Nephron progenitor cell (in vitro differentiated cells): ENCODE measurements around the gene AQP9.

Experiments
- DNase-seq: peaks from one replicate; pipeline ENCODE4 v3.0.0; 2021
- H3K27ac Mint-ChIP-seq: 2 replicates; pipeline ENCODE4 v1.8.0; 2021; ENCODE audit warnings: mild to moderate bottlenecking, moderate library complexity, mixed read lengths
- H3K27me3 Mint-ChIP-seq: 2 replicates; pipeline ENCODE4 v1.8.0; 2021; ENCODE audit warnings: mild to moderate bottlenecking, low read depth, mixed read lengths; ENCODE audit not compliant: poor library complexity
- H3K36me3 Mint-ChIP-seq: 2 replicates; pipeline ENCODE4 v1.8.0; 2021; ENCODE audit warnings: low read depth, mixed read lengths
- H3K4me1 Mint-ChIP-seq: 2 replicates; pipeline ENCODE4 v1.8.0; 2021; ENCODE audit warnings: mixed read lengths
- H3K4me3 Mint-ChIP-seq: 2 replicates; pipeline ENCODE4 v1.8.0; 2021; ENCODE audit warnings: mild to moderate bottlenecking, moderate library complexity, mixed read lengths
- H3K9me3 Mint-ChIP-seq: 2 replicates; pipeline ENCODE4 v1.8.0; 2021; ENCODE audit warnings: mild to moderate bottlenecking, moderate library complexity, mixed read lengths
- TF ChIP-seq, protein P1 (sequence below): fragments of 200-600 bp; sonication (generic); IDR thresholded peaks from 2 replicates; pipeline ENCODE4 v1.5.0; 2021; ENCODE audit warnings: antibody characterized with exemption

Gene AQP9

GRCh38 chr15:58134886-58135285 lies 3.3 kb upstream of the AQP9 start:
- Mint-ChIP-seq H3K4me3 (no peak overlapping the region), H3K9me3 (peaks cover 4% of the 10 kb centered on the region), H3K36me3 (no peaks in the 10 kb centered on the region), H3K4me1 (peaks cover 5% of the 10 kb centered on the region), H3K27ac (no peak overlapping the region), H3K27me3 (no peaks in the 10 kb centered on the region)
- DNase-seq: no peak
- TF ChIP-seq, protein P1, sequence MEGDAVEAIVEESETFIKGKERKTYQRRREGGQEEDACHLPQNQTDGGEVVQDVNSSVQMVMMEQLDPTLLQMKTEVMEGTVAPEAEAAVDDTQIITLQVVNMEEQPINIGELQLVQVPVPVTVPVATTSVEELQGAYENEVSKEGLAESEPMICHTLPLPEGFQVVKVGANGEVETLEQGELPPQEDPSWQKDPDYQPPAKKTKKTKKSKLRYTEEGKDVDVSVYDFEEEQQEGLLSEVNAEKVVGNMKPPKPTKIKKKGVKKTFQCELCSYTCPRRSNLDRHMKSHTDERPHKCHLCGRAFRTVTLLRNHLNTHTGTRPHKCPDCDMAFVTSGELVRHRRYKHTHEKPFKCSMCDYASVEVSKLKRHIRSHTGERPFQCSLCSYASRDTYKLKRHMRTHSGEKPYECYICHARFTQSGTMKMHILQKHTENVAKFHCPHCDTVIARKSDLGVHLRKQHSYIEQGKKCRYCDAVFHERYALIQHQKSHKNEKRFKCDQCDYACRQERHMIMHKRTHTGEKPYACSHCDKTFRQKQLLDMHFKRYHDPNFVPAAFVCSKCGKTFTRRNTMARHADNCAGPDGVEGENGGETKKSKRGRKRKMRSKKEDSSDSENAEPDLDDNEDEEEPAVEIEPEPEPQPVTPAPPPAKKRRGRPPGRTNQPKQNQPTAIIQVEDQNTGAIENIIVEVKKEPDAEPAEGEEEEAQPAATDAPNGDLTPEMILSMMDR: no peak

GRCh38 chr15:58135511-58136174 lies 2.5 kb upstream of the AQP9 start:
- Mint-ChIP-seq H3K9me3 (peaks cover 4% of the 10 kb centered on the region), H3K27me3 (no peaks in the 10 kb centered on the region), H3K4me3 (no peak overlapping the region), H3K27ac (no peak overlapping the region), H3K4me1 (peaks cover 5% of the 10 kb centered on the region), H3K36me3 (no peaks in the 10 kb centered on the region)
- no peak for DNase-seq
- TF ChIP-seq, protein P1: no peak

DNA sequence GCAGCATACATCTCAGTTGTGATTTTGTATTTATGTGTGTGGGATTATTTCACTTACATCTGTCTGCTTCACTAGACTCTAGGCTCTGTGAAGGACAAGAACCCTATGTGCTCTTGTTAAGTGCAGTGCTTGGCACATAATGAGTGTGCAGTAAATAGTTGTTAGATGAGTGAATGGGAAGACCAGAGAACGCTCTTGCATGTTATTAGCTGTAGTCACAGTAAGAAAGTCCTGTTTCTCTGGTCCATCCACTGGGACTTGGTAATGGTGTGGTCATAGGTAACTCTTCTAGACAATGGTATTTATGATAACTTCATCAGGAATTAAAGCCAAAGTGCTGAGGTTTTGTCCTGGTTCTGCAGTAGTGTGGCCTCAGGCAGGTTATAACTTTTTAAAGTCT lies 1.4 kb upstream of the AQP9 start:
- Mint-ChIP-seq H3K27ac (no peak overlapping the region), H3K9me3 (peaks cover 4% of the 10 kb centered on the region), H3K36me3 (no peaks in the 10 kb centered on the region), H3K4me1 (peaks cover 5% of the 10 kb centered on the region), H3K27me3 (no peaks in the 10 kb centered on the region), H3K4me3 (no peak overlapping the region)
- TF ChIP-seq, protein P1: no peak
- DNase-seq: no peak

- TF ChIP-seq, protein P1: no peak
- no peaks in the 10 kb centered on the region for H3K9me3 Mint-ChIP-seq
Measured at GRCh38 chr15:58137686-58138085, 495 bp upstream of the AQP9 start.

DNA sequence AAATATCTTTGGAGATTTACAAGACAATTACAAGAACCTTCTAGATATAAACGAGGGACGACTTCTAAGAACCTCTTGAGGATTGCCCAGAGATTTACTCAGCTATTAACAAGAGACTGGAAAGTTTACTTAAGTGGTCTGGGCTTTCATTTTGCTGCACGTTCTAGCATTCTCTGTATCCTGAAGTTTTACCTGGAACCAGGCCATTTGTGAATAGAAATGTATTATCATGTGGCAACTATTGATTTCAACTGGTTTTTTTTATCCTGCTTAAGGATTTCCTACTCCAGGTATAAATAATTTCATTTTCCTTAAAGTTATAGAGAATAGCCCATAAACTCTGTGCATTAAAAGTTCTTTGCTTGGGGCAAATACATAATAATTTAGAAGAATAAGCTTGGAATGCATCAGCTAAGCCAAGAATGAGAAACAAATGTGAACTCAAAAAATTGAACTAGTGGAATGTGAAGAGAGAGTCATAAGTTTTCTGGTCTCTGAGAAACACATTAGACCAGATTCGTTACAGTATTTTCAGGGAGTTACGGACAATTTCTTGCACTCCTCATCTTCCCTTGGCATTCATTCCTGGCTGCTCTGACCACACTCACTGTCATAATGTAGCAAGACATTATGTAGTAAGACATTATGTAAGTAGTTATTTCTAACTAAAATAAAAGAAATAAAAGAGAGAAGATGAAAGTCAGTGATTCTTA lies 1.3 kb downstream of the AQP9 start:
- Mint-ChIP-seq H3K4me3 (no peak overlapping the region), H3K4me1 (peaks cover 5% of the 10 kb centered on the region), H3K27me3 (no peaks in the 10 kb centered on the region), H3K9me3 (no peaks in the 10 kb centered on the region), H3K36me3 (no peaks in the 10 kb centered on the region), H3K27ac (no peak overlapping the region)
- TF ChIP-seq, protein P1: no peak
- no peak for DNase-seq

More at GRCh38 chr15:58137686-58138085, 495 bp upstream of the AQP9 start:
- Mint-ChIP-seq H3K4me1 (peaks cover 5% of the 10 kb centered on the region), H3K27ac (no peak overlapping the region), H3K27me3 (no peaks in the 10 kb centered on the region), H3K36me3 (no peaks in the 10 kb centered on the region), H3K4me3 (no peak overlapping the region)
- DNase-seq: no peak
